Thyroid gland (tissue), 4 donors: ENCODE results near the gene MAPK1. TPM values are rescaled to one million over a fixed set of nuclear protein-coding genes. Genes with fewer than 3 reads are reported as not detected.
"Not testable (repeated sequence)": the region's sequence is repeated elsewhere in the genome, so short reads cannot be mapped to it uniquely, and the experiment has no call there.

Source experiments
- DNase-seq, 2 donors: peaks; one replicate each; pipeline ENCODE4 v3.0.0-alpha.2; 2019
- H3K27ac ChIP-seq, 3 donors: fragments of 200-600 bp; sonication (generic); 1 replicate in 2 of 3; 2 replicates in 1 of 3; pipeline ENCODE4 v1.5.1; 2016 to 2019; ENCODE audit warnings: mild to moderate bottlenecking in 1 of 3, moderate library complexity in 1 of 3
- H3K27me3 ChIP-seq: fragments of 200-600 bp; sonication (generic); one replicate; pipeline ENCODE4 v1.5.1; 2019
- H3K36me3 ChIP-seq, 2 donors: fragments of 200-600 bp; sonication (generic); one replicate each; pipeline ENCODE4 v1.5.1; 2016 to 2019
- H3K4me1 ChIP-seq, 2 donors: fragments of 200-600 bp; sonication (generic); one replicate each; pipeline ENCODE4 v1.5.1; 2017 to 2019
- H3K4me3 ChIP-seq, 3 donors: fragments of 200-600 bp; sonication (generic); replicated peaks in 1 of 3; 1 replicate in 2 of 3; 2 replicates in 1 of 3; pipeline ENCODE4 v1.5.1; 2016; ENCODE audit warnings: mild to moderate bottlenecking in 1 of 3
- H3K9me3 ChIP-seq: fragments of 200-600 bp; sonication (generic); one replicate; pipeline ENCODE4 v1.5.1; 2017
- POLR2A ChIP-seq, 2 donors: fragments of 450-650 bp; IDR thresholded peaks; one replicate each; pipeline ENCODE4 v1.6.1; 2017; ENCODE audit warnings: antibody characterized with exemption in 2 of 2, mild to moderate bottlenecking in 2 of 2, moderate library complexity in 1 of 2
- WGBS, 2 donors: methylation state at CpG; one replicate each; pipeline ENCODE4 v1.1.5; 2017; 5-methylcytosine and 5-hydroxymethylcytosine counted together
- intact Hi-C: fragments of 100-400 bp; cut with DNase I; formaldehyde crosslinking; loops from one replicate; pipeline ENCODE4 v1.15.1; 2023
- total RNA-seq, 4 donors: library from RNA; depleted of rRNA; stranded (reverse); fragments of >200 nt; gene quantifications; one replicate each; pipeline ENCODE4 v1.2.3, GENCODE V29; 2016
- TF ChIP-seq, protein P1 (sequence below), 6 experiments: fragments of 200-600 bp in 3 of 6; fragments of 450-650 bp in 3 of 6; sonication (generic) in 3 of 6; IDR thresholded peaks; one replicate each; pipeline ENCODE4 v1.5.1; 2016 to 2019; ENCODE audit warnings: antibody characterized with exemption in 6 of 6, mild to moderate bottlenecking in 2 of 6, inconsistent platforms in 1 of 6, moderate library complexity in 1 of 6

Gene MAPK1
- total RNA-seq, 4 donors from 2014 or later = 83.1 to 145 (median 97.9) TPM

DNA sequence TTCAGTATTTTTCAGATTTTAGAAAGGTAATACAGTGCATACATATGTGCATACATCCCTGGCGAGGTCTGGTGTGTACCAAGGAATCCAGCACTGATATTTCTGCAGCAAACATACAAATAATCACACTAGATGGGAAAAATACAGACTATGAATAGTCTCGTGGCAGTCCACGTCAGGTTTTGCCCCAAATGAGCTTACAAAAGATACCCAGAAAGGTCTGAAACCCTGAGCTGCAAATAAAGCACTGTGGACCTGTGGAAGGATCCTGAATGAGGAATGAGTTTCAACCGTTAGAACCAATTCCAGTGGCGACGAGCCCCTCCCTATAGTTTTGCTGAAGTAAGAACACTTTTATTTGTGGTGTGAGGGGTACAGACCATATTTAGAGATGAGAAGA lies 24.5 kb downstream of the MAPK1 start:
- Histone ChIP-seq H3K36me3 (no peaks in the 10 kb centered on the region), H3K4me1 (peaks cover 7 to 37% of the 10 kb centered on the region in 2 donors), H3K27me3 (no peaks in the 10 kb centered on the region), H3K4me3 (no peak overlapping the region), H3K9me3 (no peaks in the 10 kb centered on the region), H3K27ac (no peak overlapping the region)
- no peak for DNase-seq
- 86 to 91% methylated on average over 6 of the region's 6 CpGs for WGBS, 2 donors
- intact Hi-C loops = no loop called here
- TF ChIP-seq POLR2A (IDR thresholded peaks at IDR 0.05) = no peak
- TF ChIP-seq, protein P1, sequence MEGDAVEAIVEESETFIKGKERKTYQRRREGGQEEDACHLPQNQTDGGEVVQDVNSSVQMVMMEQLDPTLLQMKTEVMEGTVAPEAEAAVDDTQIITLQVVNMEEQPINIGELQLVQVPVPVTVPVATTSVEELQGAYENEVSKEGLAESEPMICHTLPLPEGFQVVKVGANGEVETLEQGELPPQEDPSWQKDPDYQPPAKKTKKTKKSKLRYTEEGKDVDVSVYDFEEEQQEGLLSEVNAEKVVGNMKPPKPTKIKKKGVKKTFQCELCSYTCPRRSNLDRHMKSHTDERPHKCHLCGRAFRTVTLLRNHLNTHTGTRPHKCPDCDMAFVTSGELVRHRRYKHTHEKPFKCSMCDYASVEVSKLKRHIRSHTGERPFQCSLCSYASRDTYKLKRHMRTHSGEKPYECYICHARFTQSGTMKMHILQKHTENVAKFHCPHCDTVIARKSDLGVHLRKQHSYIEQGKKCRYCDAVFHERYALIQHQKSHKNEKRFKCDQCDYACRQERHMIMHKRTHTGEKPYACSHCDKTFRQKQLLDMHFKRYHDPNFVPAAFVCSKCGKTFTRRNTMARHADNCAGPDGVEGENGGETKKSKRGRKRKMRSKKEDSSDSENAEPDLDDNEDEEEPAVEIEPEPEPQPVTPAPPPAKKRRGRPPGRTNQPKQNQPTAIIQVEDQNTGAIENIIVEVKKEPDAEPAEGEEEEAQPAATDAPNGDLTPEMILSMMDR (IDR thresholded peaks at IDR 0.05) = no peak

DNA sequence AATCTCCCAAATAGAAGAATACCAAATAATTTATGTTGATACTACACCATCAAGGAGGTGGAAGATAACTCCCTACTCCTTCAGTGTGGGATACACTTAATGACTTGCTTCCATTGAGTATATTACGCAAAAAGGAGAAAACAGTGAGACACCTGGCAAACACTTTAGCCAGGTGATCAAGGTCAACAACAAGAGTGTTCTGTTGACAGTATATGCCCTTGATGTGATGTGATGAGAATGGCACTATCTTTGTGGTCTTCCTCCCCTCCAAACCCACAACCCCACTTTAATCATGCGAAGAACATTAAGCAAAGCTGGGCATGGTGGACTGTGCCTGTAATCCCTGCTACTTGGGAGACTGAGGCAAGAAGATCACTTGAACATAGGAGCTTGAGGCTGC lies 26.0 kb downstream of the MAPK1 start:
- no peaks in the 10 kb centered on the region for H3K9me3 ChIP-seq
- WGBS, 2 donors = 96 to 98% methylated on average over 2 of the region's 2 CpGs
- no peak overlapping the region for H3K4me3 ChIP-seq
- no peaks in the 10 kb centered on the region for H3K27me3 ChIP-seq
- TF ChIP-seq, protein P1 (IDR thresholded peaks at IDR 0.05) = no peak
- intact Hi-C loops = no loop called here
- H3K4me1 ChIP-seq = peaks cover 19 to 41% of the 10 kb centered on the region in 2 donors
- no peak overlapping the region for H3K27ac ChIP-seq
- no peaks in the 10 kb centered on the region for H3K36me3 ChIP-seq
- no peak for DNase-seq

DNA sequence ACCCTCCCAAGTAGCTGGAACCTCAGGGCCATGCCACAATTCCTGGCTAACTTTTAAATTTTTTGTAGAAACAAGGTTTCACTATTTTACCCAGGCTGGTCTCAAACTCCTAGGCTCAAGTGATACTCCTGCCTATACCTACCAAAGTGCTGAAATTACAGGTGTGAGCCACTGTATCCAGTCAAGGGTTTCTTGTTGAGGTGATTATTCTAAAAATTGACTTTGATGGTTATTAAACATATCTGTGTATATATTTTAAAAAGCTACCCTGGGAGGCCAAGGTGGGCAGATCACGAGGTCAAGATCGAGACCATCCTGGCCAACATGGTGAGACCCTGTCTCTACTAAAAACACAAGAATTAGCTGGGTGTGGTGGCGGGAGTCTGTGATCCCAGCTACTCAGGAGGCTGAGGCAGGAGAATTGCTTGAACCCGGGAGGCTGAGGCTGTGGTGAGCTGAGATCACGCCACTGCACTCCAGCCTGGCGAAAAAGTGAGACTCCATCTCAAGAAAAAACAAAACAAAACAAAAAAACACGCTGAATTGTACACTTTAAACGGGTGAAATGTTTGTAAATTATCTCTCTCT lies 27.1 kb downstream of the MAPK1 start:
- no peak for DNase-seq

DNA sequence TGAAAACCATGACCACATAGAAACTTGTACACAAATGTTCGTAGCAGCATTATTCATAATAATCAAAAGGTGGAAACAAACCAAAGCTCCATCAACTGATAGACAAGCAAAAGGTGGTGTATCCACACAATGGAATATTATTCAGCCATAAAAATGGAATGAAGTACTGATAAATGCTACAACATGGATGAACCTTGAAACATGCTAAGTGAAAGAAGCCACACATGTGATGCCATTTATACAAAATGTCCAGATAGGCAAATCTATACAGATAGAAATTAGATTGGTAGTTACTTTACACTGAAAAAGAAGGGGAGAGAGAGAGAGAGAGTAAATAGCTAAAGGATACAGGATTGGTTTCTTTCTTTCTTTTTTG lies 27.7 kb downstream of the MAPK1 start:
- DNase-seq = no peak
- intact Hi-C loops = no loop called here
- peaks cover 19 to 48% of the 10 kb centered on the region in 2 donors for H3K4me1 ChIP-seq
- H3K27me3 ChIP-seq = no peaks in the 10 kb centered on the region
- no peak overlapping the region for H3K4me3 ChIP-seq
- H3K36me3 ChIP-seq = no peaks in the 10 kb centered on the region
- WGBS, 2 donors = 93 to 98% methylated on average over 1 of the region's 1 CpG
- no peak overlapping the region for H3K27ac ChIP-seq
- TF ChIP-seq, protein P1 (IDR thresholded peaks at IDR 0.05) = no peak
- no peak for TF ChIP-seq POLR2A (IDR thresholded peaks at IDR 0.05)
- H3K9me3 ChIP-seq = no peaks in the 10 kb centered on the region

More for the DNA sequence above, 27.1 kb downstream of the MAPK1 start:
- intact Hi-C loops = no loop called here
- Histone ChIP-seq H3K27ac (no peak overlapping the region), H3K4me3 (no peak overlapping the region), H3K9me3 (no peaks in the 10 kb centered on the region), H3K27me3 (no peaks in the 10 kb centered on the region), H3K4me1 (peaks cover 19 to 44% of the 10 kb centered on the region in 2 donors), H3K36me3 (no peaks in the 10 kb centered on the region)
- WGBS, 2 donors = 92 to 96% methylated on average over 8 of the region's 8 CpGs
- TF ChIP-seq POLR2A (IDR thresholded peaks at IDR 0.05) = no peak
- TF ChIP-seq, protein P1 (IDR thresholded peaks at IDR 0.05) = no peak

DNA sequence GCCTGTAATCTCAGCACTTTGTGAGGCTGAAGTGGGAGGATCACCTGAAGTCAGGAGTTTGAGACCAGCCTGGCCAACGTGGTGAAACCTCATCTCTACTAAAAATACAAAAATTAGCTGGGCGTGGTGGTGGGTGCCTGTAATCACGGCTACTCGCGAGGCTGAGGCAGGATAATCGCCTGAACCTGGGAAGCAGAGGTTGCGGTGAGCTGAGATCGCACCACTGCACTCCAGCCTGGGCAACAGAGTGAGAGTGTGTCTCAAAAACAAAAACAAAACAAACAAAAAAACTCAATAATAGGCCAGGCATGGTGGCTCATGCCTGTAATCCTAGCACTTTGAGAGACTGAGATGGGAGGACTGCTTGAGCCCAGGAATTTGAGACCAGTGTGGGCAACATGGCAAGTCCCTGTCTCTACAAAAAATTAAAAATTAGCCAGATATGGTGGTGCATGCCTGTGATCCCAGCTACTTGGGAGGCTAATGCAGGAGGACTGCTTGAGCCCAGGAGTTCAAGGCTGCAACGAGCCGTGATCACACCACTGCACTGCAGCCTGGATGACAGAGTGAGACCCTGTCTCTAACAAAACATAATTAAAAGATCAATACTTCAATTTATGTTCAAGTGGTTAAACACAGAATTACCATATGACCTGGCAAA lies 28.2 kb downstream of the MAPK1 start:
- H3K9me3 ChIP-seq, H3K27me3 ChIP-seq, H3K4me3 ChIP-seq, intact Hi-C loops, H3K27ac ChIP-seq, H3K36me3 ChIP-seq, DNase-seq: not testable (repeated sequence)
- H3K4me1 ChIP-seq = peaks cover 19 to 47% of the 10 kb centered on the region in 2 donors
- WGBS, 2 donors = 89% methylated on average over 10 of the region's 10 CpGs
